ENCODE results near the gene DBN1.

GRCh38 chr5:177421062-177421798 lies 52.2 kb downstream of the DBN1 start:
- TF ChIP-seq MAX (IDR thresholded peaks at IDR 0.05; ENCODE audit: low read depth, low read length) (no peak), CTCF (IDR thresholded peaks at IDR 0.05; ENCODE audit: low read depth, low read length) (no peak)
